Stimulated activated naive CD4-positive, alpha-beta T cell treated with Interleukin-2 at 50 U/mL for 16 hours (primary cell): ENCODE measurements around the gene DDX55.
A peak's percentile ranks its signal among the peaks of the same experiment; 100 is the strongest.

Source experiments
- DNase-seq: peaks from one replicate; lab custom pipeline; 2025; lab: John Stamatoyannopoulos, UW

Gene DDX55

DNA sequence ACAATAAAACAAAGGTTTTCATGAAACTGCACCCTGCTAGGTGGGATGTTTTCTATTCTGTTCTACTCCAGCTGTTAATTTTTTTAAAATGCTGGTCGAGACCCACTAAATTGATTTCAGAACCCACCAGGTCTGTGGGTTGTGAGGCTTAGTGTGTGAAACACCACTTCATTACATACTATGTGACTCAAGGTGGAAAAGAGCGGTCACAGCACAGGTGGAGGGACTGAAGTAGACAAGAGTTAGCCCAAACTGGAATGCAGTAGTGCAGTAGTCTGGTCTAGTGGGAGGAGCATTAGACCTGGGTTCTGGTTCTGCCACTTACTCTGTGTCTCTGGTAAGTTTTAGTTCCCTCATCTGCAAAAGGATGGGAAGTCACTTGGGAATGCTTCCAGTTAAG is 12.2 kb downstream of the DDX55 start:
- peak; percentile 11 for DNase-seq

DNA sequence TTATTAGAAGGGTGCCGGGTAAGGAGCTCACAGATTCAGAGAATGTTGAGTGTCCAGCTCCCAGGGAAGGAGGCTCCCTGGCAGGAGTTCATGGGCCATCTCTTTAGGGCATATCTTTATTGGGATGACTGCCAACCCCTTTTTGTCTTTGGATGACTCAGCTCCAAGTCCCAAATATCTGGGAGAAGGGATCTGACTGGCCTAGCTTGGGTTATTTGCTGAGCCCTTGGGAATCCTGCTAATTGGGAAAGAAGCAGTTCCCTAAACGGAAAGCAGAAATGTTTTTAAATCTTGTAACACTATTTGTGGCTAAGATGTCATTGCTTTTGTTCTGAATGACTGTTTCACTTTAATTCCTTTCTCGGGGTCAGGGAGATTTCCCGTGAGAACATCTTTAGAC is 12.6 kb downstream of the DDX55 start:
- DNase-seq: no peak

DNA sequence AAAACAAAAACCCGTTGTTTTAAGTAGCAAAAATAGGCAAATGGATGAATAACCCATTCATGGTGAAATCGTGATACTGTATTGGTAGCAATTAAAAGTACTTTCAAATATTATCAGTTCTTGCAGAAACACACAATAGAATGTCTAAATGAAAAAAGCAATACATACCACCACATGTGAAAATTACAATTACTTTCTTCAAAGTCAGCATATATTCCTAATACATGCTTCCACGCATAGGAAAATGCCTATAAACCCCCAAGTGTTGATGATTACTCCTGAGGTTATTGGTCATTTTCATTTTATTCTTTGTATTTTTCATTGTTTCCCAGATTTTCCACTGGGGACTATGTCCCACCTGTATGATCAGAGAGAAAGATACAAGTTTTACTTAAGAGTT is 15.2 kb downstream of the DDX55 start:
- DNase-seq: no peak

DNA sequence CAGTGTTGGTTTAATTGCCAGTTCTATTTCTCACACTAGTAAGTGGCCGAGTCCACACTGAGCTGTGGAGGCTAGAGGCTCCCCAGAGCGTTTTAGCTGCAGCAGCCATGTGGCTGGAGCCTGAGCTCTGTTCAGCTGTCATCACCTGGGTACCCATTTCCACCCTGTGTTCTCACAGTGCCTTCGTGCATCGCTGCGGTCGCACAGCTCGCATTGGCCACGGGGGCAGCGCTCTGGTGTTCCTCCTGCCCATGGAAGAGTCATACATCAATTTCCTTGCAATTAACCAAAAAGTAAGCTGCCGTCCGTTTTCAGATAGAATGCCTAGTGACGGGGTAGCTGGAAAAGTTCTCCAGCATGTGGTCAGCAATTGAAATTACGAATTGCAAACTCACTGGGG is 15.7 kb downstream of the DDX55 start:
- no peak for DNase-seq

DNA sequence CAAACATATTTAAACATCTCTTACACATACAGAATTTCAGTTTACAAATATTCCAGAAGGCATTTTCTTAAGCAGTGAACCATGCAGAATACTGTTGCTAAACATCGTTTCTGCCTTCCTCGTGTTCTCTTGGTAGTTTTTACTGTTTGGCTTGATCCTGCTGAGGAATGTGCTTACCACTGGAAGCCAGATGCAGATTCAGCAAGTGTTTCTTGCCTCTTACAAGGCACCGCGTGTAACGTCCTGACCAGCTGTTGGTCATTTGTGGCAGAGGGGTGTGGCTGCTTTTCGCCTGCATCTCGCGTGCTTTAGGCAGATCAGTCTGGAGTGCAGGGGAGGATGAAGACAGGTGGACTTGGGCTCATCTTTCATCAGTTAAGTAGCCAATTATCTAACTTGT is 19.2 kb downstream of the DDX55 start:
- DNase-seq: no peak

DNA sequence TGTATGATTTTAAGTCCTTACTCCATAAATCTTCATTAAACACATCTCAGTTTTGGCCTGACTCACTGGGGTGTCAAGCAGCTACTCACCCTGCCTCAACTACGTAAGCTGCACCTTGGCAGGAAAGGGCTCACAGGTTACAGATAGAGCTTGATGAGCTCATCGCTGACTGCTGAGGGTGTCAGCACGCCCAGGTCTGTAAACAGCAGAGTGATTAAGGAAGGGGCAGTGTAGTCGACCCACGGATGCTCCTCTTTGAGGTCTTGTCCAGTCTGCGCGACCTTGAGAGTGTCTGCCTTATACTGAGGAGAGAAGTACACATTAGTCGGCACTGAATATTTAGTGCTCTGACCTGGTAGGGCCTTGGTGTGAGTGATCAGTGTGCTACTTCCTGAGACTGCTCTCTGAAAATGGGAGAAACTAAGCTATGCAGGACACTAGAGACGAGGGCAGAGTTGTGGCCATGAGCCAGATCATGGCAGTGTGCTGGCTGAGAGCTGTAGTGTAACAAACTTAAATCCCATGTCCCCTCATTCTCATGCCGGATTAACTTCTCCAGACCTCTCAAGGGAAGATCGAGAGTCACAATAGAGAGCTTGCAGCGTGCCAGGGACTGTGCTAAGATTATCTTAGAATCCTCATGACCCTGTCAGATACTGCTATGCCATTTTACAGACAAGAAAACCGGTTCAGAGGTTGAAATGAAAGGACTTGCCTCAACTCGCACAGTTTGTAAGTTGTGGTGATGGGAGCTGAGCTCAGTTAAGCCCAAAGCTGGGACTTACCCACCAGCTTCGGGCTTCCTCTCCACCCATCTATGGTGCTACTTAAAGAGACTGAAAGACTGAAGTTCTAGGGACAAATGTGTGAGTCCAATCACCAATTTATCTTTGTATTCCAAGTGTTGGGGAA is 20.0 kb downstream of the DDX55 start:
- DNase-seq: no peak

DNA sequence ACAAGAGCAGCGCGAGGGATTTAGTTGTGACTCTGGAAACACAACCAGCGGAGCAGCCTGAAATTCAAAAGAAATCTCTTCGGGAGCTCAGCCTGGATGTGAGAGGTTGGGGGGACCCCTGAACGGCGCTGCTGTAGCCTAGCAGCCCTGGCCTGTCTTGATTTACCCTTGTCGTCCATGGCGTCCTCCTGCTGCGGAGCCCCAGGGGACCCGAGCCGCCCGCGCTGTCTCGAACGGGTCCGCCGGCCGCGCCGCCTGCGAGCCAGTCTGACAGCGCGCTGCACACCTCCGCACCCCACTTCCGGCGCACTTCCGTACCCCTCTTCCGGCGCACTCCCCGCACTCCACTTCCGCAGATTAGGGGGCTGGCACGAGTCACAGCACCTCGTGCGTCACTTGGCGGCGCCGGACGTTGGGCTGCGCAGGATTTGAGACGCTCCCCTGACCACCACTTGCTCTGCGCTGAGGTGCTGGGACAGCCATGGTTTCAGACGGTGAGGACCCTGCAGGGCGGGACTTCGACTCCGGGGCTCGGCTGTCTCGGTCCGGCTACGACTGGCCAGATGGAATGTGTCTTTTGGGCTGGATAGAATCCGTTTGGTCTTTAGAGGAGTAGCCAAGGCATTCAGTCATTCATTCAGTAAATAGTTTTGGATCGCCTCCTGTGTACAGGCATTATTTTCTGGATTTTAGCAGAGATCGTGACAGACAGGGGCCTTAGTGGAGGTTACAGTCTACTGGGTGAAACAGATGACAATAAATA is 31.7 kb downstream of the DDX55 start, which contains the start of the genes EIF2B1 and GTF2H3:
Gene EIF2B1, minus strand, starts transcription at position 308 of the 763 bp plus-strand sequence. Its CDS starts 129 bp downstream, at position 179.
Gene GTF2H3, plus strand, starts transcription at position 451 of the 763 bp plus-strand sequence. Its CDS starts 31 bp downstream, at position 482.
- DNase-seq: peak; percentile 96

DNA sequence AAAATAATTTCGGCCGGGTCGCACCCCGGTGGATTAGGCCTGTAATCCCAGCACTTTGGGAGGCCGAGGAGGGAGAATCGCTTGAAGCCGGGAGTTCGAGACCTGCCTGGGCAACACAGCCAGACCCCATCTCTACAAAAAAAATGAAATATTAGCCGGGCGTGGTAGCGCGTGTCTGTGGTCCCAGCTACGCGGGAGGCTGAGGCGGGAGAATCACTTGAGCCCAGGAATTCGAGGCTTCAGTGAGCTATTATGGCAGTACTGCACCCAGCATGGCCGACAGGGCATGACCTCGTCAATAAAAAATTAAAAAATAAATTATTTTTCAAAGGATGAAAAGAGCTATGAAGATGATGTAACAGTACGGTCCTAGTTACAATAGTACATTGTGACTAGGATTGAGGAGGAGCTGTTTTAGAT is 32.3 kb downstream of the DDX55 start:
- DNase-seq: no peak

DNA sequence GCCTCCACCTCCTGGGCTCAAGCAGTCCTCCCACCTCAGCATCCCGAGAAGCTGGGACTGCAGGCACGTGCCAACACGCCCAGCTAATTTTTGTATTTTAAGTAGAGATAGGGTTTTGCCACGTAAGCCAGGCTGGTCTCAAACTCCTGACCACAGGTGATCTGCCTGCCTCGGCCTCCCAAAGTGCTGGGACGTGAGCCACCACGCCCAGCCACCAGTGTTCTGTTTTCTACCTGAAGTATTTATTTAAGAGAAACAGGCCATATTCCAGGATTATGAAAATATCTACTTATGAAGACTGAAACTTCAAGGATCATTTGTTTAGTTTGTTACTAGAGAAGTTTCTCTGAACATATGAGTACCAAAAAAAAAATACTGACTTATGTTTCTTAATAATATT is 42.0 kb downstream of the DDX55 start:
- DNase-seq: no peak

DNA sequence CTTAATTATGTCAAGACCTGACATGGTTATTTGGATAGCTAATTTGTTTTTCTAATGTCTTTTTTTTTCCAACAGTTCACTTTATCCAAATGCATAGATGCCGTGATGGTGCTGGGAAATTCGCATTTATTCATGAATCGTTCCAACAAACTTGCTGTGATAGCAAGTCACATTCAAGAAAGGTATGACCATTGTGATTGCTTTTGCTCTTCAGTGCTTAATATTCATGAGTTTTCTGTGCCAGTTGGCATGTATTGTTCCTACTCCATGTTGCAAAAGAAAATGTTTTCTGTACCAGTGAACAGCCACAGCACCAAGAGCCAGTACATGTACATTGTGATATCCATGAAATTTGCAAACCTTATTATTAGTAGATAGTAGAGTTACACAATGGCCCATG is 43.5 kb downstream of the DDX55 start:
- no peak for DNase-seq

DNA sequence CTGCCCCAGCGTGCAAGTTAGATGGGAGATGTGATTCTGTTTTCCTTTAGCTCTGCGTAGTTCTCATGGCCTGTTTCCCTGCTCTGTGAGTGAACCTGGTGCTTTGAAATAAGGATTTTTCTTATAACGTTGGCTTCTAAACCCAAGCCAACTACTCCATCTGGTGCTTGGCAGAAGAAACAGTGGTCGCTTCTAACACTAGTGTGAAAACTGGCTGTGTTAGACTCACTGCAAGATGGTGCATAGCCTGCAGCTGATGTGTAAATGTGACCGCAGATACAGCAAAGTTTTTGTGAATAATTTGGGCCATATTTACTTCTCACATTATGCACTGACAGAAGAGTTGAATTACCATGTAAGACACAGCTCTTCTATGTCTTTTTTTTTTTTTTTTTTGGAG is 44.0 kb downstream of the DDX55 start:
- no peak for DNase-seq

DNA sequence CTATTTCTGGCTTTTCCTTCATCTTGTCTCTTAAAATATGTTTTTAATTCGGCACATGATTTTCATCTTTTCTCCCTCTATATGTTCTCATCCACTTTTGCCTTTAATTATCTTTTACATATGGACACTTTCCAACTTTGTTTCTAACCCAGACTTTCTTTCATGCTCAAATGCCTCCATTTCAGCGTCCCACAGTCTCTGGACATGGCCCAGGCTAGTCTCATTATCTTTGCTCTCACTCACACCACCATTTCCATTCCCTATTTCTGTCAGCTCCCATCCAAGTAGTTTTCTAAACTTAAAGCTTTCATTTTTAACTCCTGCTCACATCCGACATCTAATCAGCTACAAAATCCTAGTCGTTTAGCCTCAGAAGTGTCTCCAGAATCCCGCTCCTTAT is 46.5 kb downstream of the DDX55 start:
- no peak for DNase-seq

DNA sequence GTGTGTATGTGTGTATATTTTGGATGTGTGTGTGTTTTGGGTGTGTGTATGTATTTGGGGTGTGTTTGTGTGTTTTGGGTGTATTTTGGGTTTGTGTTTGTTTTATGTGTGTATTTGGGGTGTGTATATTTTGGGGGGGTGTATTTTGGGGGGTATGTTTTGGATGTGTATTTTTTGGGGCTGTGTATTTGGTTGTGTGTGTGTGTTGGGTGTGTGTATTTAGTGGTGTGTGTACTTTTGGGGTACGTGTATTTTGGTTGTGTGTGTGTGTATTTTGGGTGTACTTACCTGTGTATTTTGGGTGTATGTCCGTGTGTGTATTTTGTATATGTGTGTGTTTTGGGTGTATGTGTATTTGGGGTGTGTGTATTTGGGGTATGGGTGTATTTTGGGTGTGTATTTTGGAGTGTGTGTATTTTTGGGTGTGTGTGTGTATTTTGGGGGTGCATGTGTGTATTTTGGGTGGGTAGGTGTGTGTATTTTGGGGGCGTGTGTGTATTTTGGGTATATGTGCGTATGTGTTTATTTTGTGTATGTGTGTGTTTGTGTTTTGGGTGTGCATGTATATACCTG is 52.3 kb downstream of the DDX55 start:
- DNase-seq: no peak

DNA sequence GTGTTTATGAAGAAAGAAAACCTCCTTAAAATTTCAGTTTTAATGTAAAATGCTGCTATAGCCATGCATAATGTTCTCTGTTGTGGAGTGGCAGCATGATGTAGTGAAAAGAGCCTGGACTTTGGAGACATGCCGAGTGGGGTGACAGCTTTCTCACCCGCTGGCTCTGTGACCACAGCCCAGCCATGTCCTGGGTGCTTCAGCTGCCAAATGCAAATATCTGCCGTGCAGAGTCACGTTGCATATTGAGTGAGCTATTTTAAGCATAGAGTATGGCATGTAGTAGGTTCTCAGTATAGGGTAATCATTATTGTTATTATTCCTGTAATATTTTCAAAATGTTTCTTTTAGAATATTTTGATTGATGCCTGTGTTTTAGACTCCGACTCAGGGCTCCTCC is 53.5 kb downstream of the DDX55 start:
- no peak for DNase-seq

DNA sequence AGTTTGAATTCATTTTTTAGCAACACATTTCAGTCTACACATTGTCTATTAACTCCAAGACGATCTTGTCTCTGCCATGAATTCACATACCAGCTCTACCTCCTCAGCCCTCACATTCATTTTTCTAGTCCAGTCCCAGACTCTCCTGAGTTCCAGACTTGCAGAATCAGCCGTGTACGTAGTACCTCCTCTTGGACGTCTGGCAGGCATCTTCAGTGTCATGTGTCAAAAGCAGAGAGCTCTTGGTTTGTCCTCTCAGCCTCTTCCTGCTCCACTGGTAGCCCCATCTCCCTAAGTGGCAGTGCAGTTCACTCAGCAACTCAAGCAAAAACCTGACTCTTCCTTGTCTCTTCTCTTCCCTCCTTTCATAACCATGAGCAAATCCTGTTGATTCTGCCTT is 54.5 kb downstream of the DDX55 start:
- no peak for DNase-seq

DNA sequence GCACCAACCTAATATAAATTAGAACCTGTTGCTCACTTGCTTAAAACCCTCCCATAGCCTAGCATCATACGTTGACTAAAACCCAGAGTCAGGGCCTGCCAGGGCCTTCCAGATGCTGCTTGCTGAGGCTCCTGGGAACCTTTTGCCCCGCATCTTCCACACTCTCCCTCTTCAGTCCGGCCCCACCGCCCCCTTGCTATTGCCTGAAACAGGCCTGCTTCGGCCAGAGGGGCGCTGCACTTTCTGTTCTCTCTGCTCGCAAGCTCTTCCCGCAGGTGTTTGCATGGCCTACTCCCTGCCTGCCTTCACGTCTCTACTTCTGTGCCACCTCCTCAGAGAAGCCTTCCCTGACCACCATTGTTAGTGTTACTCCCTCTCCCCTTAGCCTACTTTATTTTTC is 55.3 kb downstream of the DDX55 start:
- DNase-seq: no peak

DNA sequence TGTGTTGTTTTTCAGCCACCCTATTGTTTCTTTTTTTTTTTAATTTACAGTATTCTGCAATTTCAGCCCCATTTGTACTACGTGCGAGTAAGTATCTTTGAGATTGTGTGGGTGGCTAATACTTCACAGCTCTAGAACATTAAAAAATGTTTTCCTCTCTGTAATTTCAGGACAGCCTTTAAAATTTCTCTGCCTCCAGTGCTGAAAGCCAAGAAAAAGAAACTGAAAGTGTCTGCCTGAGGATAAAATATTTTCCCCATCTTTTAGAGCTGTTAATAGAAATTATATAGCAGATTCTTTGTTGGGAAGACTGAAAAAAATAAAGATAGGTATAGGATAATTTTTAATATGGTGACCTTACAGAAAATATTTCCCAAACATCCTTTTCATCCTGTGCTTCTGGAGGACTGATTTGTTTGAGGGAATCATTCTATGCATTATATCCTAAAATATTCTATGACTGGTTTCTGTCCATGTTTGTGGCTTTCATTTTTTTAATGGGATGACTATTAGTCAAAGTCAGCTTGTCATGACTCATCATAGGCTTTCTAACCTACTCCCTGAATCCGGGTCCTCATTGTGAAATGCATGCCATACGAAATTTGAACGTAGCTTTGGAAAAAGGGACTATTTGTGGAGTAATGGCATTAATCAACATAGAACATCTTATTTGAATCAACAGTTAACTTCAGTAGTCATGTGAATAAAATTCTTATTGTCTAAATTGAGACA is 58.3 kb downstream of the DDX55 start:
- no peak for DNase-seq

DNA sequence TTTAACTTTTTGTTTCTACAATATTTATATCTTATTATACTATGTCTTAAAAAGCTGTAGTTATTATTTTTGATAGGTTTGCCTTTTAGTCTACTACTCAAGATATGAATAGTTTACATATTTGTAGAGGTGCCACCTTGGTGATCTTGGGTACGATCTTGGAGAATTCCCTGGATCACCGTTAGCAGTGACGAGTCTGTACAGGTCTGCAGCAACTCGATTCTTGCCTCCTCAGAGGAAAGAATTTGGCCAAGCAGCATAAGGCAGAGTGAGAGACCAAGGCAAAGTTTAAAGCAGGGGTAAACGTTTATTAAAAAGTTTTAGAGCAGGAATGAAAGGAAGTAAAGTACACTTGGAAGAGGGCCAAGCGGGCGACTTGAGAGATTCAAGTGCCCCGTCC is 65.9 kb downstream of the DDX55 start:
- no peak for DNase-seq
